Stimulated activated CD4-positive, alpha-beta T cell treated with anti-CD3 and anti-CD28 coated beads, Interleukin-2, amount 100 ng/mL, for 4 hours (primary cell): ENCODE results near the gene PGPEP1.
"Not testable (repeated sequence)": the region's sequence is repeated elsewhere in the genome, so short reads cannot be mapped to it uniquely, and the experiment has no call there.

Experiments
- DNase-seq: peaks from one replicate; pipeline ENCODE4 v3.0.0-alpha.2; 2020; ENCODE audit warnings: low read depth

PGPEP1 gene

DNA sequence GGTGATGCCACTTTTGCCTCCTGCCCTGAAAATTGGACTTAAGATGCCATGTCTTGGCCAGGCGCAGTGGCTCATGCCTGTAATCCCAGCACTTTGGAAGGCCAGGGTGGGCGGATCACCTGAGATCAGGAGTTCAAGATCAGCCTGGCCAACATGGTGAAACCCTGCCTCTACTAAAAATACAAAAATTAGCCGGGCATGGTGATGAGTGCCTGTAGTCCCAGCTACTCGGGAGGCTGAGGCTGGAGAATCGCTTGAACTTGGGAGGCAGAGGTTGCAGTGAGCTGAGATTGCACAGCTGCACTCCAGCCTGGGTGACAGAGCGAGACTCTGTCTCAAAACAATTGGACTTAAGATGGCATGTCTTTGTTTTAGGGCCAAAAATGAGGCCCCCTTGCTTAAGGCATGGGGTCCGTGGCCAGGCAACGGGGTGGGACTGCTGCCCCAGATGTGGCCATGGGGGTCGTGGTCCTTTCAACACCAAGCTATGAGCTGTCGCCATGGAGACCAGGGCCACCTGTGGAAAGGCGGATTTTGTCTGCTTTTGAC lies 24.0 kb downstream of the PGPEP1 start:
- not testable (repeated sequence) for DNase-seq

- no peak for DNase-seq
Measured at GRCh38 chr19:18364826-18365528, 24.6 kb downstream of the PGPEP1 start.

- no peak for DNase-seq
Measured at GRCh38 chr19:18366021-18366435, 25.6 kb downstream of the PGPEP1 start.

- DNase-seq: no peak
Measured at GRCh38 chr19:18368504-18369222, 28.3 kb downstream of the PGPEP1 start.

DNA sequence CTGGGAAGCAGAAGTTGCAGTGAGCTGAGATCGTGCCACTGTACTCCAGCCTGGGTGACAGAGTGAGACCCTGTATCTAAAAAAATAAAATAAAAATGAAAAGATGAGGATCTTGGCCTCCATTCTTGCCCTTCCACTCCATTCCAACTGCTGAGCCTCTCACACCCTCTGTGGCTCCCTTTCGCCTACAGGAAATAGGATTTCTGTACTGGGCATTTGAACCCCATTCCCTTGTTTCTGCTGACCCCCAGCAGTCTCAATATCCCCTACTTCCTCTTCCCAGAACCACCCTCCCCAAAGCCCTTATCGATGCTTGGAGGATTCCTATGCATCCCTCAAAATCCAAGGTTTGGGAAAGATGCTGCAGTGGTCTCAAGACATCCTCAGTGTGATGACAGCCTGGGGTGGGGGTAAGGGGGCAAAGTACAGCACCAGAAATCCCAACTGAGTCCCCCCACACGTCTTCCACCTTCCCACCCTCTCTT lies 33.1 kb downstream of the PGPEP1 start:
- no peak for DNase-seq

DNA sequence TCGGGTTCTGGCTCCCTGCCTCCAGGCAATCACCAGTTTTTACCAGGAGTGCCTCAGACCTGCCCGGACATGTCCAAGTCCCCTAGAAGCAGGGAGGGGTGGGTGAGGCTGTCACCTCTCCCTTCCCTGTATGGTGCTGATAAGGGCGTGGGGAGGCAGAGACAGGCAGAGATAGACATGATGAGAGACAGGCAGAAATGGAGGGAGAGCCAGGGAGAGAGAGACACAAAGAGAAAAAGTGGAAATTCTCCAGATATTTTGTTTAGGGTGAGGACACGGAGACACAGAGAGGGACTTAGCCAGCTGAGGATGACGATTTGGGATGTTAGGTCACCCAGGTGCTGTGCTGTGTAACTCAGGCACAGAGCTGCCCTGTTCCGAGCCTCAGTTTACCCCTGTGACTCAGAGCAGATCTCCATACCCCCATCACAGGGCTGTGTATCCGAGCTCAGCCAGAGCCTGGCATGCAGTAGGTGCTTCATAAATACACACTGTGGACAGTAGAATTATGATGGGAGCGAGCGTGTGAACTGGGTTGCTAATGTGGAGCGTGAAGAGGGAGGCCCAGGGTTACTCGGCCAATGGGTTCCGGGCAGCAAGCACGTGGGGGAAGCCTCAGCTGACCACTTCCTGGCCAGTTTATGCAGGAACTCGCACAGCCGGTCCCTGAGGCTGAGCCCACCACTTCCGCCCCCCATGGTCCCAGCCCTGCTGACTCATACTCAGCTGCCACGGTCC lies 33.7 kb downstream of the PGPEP1 start:
- no peak for DNase-seq

GRCh38 chr19:18377026-18377425 lies 36.6 kb downstream of the PGPEP1 start:
- no peak for DNase-seq

- DNase-seq: no peak
Measured at GRCh38 chr19:18379803-18380747, 39.7 kb downstream of the PGPEP1 start.

DNA sequence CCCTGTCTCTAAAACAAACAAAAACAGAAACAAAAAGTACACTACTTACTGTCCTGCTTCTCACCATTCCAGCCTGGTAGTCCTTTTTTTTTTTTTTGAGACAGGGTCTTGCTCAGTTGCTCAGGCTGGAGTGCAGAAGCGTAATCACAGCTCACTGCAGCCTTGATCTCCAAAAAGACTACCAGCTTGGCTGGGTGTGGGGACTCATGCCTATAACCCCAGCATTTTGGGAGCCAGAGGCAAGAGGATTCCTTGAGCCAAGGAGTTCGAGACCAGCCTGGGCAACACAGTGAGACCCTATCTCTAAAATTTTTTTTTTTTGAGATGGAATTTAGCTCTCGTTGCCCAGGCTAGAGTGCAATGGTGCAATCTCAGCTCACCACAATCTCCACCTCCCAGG lies 40.4 kb downstream of the PGPEP1 start:
- no peak for DNase-seq

DNA sequence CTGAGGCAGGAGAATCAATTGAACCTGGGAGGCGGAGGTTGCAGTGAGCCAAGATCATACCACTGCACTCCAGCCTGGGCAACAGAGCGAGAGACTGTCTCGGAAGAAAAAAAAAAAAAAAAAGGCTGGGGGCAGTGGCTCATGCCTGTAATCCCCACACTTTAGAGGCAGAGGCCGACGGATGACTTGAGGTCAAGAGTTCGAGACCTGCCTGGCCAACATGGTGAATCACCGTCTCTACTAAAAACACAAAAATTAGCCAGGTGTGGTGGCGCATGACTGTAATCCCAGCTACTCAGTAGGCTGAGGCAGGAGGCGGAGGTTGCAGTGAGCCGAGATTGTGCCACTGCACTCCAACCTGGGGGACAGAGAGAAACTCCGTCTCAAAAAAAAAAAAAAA lies 43.2 kb downstream of the PGPEP1 start:
- not testable (repeated sequence) for DNase-seq

DNA sequence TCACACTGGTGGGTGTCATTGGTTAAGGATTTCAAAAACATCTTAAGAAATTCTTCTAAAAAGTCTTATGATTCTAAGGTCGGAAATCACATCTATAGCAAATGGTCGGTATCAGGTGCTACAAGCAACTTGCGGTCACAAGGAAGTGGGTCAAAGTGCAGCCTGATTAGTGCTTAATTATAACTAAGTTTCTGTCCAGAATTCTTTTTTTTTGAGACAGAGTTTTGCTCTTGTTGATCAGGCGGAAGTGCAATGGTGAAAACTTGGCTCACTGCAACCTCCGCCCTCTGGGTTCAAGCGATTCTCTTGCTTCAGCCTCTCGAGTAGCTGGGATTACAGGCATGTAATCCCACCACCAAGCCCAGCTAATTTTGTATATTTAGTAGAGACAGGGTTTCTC lies 44.4 kb downstream of the PGPEP1 start:
- DNase-seq: no peak

DNA sequence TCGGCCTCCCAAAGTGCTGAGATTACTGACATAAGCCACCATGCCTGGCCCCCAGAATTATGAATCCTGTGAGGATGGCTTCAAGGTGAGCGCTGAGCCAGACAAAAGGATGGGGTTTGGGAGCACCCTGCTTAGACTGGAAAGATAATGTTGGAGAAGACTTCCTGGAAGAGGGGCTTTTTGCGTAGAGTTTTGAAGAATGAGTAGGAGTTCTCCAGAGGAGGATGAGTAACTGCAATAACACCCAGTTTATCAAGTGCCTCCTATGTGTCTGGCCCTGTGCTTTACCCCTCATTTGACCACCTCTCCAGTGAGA lies 44.9 kb downstream of the PGPEP1 start:
- no peak for DNase-seq

GRCh38 chr19:18385675-18386542 lies 45.5 kb downstream of the PGPEP1 start, which contains the start of gene GDF15:
Gene GDF15, plus strand, starts transcription at chr19:18386158. Its CDS starts 32 bp downstream, at chr19:18386190.
- no peak for DNase-seq

DNA sequence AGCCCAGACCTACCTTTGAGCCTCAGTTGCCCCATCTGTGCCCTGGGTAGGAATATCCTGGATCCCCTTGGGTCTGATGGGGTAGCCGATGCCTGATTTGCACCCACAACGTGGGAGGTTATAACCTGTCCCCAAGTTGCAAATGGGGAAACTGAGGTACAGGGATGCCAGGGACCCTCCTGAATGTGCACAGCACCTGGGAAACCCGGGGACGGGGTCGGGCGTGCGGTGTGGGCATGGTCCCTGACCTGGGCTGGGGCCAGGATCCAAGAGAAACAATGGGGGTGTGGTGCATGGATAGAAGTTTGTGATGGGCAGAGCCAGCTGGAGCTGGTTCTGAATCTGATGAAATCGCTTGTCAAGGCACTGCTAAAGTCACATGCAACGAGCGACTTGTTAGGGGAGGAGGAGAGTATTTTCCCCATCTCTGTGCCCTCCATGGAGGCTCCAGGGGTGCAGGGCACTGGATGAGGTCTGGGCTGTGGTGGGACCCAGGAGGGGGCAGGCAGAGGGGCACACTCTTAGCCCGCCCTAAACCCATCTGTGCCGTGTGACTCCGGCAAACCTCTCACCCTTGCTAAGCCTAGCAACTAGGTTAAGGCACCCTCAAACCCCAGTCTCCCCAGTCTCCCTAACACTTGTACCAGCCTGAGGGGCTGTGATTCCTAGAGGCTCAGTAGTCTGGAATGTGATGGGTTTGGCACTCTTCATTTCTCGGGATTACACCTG lies 46.3 kb downstream of the PGPEP1 start:
- DNase-seq: no peak

DNA sequence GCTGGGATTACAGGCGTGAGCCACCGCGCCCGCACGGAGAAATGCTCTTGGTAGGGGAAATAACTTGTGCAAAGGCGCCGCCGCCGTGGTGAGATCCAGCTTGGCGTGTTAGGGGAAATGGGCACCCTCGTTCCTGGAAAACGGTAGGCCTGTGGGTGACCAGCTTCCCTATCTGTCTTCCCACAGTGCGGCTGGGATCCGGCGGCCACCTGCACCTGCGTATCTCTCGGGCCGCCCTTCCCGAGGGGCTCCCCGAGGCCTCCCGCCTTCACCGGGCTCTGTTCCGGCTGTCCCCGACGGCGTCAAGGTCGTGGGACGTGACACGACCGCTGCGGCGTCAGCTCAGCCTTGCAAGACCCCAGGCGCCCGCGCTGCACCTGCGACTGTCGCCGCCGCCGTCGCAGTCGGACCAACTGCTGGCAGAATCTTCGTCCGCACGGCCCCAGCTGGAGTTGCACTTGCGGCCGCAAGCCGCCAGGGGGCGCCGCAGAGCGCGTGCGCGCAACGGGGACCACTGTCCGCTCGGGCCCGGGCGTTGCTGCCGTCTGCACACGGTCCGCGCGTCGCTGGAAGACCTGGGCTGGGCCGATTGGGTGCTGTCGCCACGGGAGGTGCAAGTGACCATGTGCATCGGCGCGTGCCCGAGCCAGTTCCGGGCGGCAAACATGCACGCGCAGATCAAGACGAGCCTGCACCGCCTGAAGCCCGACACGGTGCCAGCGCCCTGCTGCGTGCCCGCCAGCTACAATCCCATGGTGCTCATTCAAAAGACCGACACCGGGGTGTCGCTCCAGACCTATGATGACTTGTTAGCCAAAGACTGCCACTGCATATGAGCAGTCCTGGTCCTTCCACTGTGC lies 47.9 kb downstream of the PGPEP1 start:
- DNase-seq: peak; percentile 49

DNA sequence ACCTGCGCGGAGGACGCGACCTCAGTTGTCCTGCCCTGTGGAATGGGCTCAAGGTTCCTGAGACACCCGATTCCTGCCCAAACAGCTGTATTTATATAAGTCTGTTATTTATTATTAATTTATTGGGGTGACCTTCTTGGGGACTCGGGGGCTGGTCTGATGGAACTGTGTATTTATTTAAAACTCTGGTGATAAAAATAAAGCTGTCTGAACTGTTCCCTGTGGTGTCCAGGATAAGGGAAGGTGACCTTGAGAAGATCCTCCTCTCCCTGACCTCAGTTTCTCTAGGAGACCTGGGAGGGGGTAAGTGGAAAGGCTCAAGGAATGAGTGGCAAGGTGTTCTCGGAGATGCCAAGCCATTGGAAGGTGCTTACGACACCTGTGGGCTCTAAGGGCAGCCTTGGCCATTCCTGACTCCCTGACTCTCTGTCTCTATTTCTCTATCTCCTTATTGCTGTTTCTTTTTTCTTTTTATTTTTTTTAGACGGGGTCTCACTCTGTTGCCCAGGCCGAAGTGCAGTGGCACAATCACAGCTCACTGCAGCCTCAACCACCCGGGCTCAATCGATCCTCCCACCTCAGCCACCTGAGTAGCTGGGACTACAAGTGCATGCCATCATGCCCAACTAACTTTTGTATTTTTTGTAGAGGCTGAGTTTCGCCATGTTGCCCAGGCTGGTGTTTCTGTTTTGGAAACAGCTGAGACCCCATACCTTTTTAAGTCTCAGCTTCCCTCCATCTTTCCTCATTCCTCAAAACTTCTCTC lies 48.7 kb downstream of the PGPEP1 start:
- no peak for DNase-seq

- DNase-seq: no peak
Measured at GRCh38 chr19:18389726-18390064, 49.3 kb downstream of the PGPEP1 start.
